SU-DHL-6 (cell line): Measurements from ENCODE around the gene CD8B.

ENCODE experiments used
- H2AFZ ChIP-seq: fragments of 200-600 bp; sonication (generic); 2 replicates; pipeline ENCODE4 v1.6.1; 2014; ENCODE audit warnings: low read depth, mild to moderate bottlenecking, moderate library complexity, mixed read lengths, antibody characterized with exemption, low read length; ENCODE audit not compliant: severe bottlenecking
- H3F3A ChIP-seq: fragments of 200-600 bp; shearing (Covaris generic); 2 replicates; pipeline ENCODE4 v1.6.0; 2016; ENCODE audit warnings: antibody characterized with exemption, mild to moderate bottlenecking; ENCODE audit not compliant: insufficient read depth
- H3K27ac ChIP-seq: fragments of 200-600 bp; sonication (generic); 2 replicates; pipeline ENCODE4 v1.5.1; 2016; ENCODE audit warnings: low read depth, mild to moderate bottlenecking, low read length, moderate library complexity, mixed read lengths
- H3K27me3 ChIP-seq: fragments of 200-600 bp; sonication (generic), shearing (Covaris generic); 2 replicates; pipeline ENCODE4 v1.6.0; 2014; ENCODE audit warnings: mild to moderate bottlenecking, low read length
- H3K36me3 ChIP-seq: fragments of 200-600 bp; sonication (generic); 2 replicates; pipeline ENCODE4 v1.6.1; 2014; ENCODE audit warnings: mild to moderate bottlenecking, low read length, mixed read lengths
- H3K4me2 ChIP-seq: fragments of 300-600, 200-600 bp; shearing (Covaris generic), sonication (generic); 2 replicates; pipeline ENCODE4 v1.6.0; 2014; ENCODE audit warnings: low read length, low read depth, mild to moderate bottlenecking; ENCODE audit not compliant: poor library complexity, severe bottlenecking
- H3K4me3 ChIP-seq: fragments of 200-600 bp; sonication (generic); 2 replicates; pipeline ENCODE4 v1.5.1; 2014; ENCODE audit warnings: antibody characterized with exemption, low read length, mild to moderate bottlenecking, mixed read lengths; ENCODE audit not compliant: insufficient read depth, poor library complexity, severe bottlenecking
- H3K79me2 ChIP-seq: fragments of 200-600 bp; sonication (generic); 2 replicates; pipeline ENCODE4 v1.6.1; 2014; ENCODE audit warnings: mild to moderate bottlenecking, low read length, moderate library complexity; ENCODE audit not compliant: insufficient read depth
- H3K9ac ChIP-seq: fragments of 200-600 bp; sonication (generic); 2 replicates; pipeline ENCODE4 v1.7.0; 2014; ENCODE audit warnings: mild to moderate bottlenecking, low read length
- H3K9me2 ChIP-seq: fragments of 200-600 bp; sonication (generic); replicated peaks from 2 replicates; pipeline ENCODE4 v1.6.1; 2014; ENCODE audit warnings: low read length; ENCODE audit not compliant: insufficient read depth
- H3K9me3 ChIP-seq: fragments of 200-600 bp; sonication (generic); 2 replicates; pipeline ENCODE4 v1.6.1; 2014; ENCODE audit warnings: low read length, mixed read lengths; ENCODE audit not compliant: insufficient read depth
- H4K20me1 ChIP-seq: fragments of 200-600 bp; sonication (generic); 2 replicates; pipeline ENCODE4 v1.6.1; 2014; ENCODE audit warnings: low read depth, mild to moderate bottlenecking, antibody characterized with exemption, low read length, moderate library complexity, mixed read lengths
- EZH2phosphoT487 ChIP-seq: fragments of 200-600 bp; sonication (generic), shearing (Covaris generic); conservative IDR thresholded peaks from 2 replicates; pipeline ENCODE4 v1.6.1; 2018; ENCODE audit warnings: mild to moderate bottlenecking, antibody characterized with exemption, low read length, moderate library complexity, mixed read lengths
- TF ChIP-seq, protein P1 (sequence below): fragments of 200-600 bp; sonication (generic); IDR thresholded peaks from one replicate; pipeline ENCODE4 v1.5.1; 2017; ENCODE audit warnings: antibody characterized with exemption, mild to moderate bottlenecking, low read length, moderate library complexity; ENCODE audit not compliant: insufficient read depth, poor library complexity, severe bottlenecking

CD8B gene

DNA sequence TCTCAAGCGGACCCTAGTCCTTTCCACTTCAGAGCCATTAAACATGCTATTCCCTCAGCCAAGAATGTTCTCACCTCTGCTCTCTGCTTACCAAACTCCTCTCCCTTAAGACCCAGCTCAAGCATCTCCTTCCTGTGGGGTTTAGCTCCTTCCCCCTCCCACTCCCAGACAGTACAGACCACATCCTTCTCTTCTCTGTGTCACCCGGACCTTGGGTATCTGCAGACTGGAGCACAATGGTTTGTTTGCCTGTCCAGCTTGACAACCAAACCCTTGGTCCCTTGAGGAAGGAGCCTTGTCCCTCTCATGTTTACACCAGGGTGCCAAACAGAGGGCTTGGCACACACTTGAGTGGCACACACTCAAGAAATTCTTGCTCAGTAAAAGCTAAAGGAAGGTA is 66.8 kb downstream of the CD8B start:
- Histone ChIP-seq H3K79me2 (no peaks in the 10 kb centered on the region), H3K4me3 (no peak overlapping the region), H3K9me3 (peaks cover 20% of the 10 kb centered on the region; the same call in 1 of the 2 replicates), H3K27ac (no peak overlapping the region), H3K4me2 (no peak overlapping the region), H3K9me2 (no peaks in the 10 kb centered on the region), H3K9ac (no peak overlapping the region), H2AFZ (no peak overlapping the region), H4K20me1 (no peaks in the 10 kb centered on the region), H3K27me3 (no peaks in the 10 kb centered on the region), H3F3A (no peaks in the 10 kb centered on the region), H3K36me3 (no peaks in the 10 kb centered on the region)
- TF ChIP-seq, protein P1, sequence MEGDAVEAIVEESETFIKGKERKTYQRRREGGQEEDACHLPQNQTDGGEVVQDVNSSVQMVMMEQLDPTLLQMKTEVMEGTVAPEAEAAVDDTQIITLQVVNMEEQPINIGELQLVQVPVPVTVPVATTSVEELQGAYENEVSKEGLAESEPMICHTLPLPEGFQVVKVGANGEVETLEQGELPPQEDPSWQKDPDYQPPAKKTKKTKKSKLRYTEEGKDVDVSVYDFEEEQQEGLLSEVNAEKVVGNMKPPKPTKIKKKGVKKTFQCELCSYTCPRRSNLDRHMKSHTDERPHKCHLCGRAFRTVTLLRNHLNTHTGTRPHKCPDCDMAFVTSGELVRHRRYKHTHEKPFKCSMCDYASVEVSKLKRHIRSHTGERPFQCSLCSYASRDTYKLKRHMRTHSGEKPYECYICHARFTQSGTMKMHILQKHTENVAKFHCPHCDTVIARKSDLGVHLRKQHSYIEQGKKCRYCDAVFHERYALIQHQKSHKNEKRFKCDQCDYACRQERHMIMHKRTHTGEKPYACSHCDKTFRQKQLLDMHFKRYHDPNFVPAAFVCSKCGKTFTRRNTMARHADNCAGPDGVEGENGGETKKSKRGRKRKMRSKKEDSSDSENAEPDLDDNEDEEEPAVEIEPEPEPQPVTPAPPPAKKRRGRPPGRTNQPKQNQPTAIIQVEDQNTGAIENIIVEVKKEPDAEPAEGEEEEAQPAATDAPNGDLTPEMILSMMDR, result no peak
- TF ChIP-seq EZH2phosphoT487, result no peak

DNA sequence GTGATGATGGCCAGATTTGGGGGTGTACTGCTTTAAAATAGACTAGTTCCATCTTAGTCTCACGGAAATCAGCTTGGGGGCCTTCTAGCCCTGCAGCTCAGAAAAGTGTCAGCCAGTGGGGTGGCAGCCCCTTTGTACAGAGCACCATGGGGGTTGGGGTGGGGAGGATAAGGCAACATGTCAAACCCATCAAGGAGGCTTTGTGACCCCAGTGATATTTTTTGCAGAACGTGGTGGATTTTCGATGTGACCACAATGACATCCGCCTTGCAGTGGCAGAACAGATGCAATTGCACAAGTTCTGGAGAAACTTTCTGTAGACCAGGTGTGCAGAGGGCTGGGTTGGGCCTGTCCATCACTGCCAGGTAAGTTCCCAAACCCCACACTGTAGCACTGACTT is 67.9 kb downstream of the CD8B start:
- no peaks in the 10 kb centered on the region for H3K79me2 ChIP-seq
- H3K4me2 ChIP-seq, result no peak overlapping the region
- H3K9me2 ChIP-seq, result no peaks in the 10 kb centered on the region
- no peak overlapping the region for H3K9ac ChIP-seq
- H4K20me1 ChIP-seq, result no peaks in the 10 kb centered on the region
- H3K27me3 ChIP-seq, result no peaks in the 10 kb centered on the region
- no peak overlapping the region for H2AFZ ChIP-seq
- TF ChIP-seq, protein P1, result no peak
- TF ChIP-seq EZH2phosphoT487, result no peak
- H3F3A ChIP-seq, result no peaks in the 10 kb centered on the region
- H3K9me3 ChIP-seq, result peaks cover 20% of the 10 kb centered on the region; the same call in 1 of the 2 replicates
- H3K36me3 ChIP-seq, result no peaks in the 10 kb centered on the region
- H3K4me3 ChIP-seq, result no peak overlapping the region
- H3K27ac ChIP-seq, result no peak overlapping the region

DNA sequence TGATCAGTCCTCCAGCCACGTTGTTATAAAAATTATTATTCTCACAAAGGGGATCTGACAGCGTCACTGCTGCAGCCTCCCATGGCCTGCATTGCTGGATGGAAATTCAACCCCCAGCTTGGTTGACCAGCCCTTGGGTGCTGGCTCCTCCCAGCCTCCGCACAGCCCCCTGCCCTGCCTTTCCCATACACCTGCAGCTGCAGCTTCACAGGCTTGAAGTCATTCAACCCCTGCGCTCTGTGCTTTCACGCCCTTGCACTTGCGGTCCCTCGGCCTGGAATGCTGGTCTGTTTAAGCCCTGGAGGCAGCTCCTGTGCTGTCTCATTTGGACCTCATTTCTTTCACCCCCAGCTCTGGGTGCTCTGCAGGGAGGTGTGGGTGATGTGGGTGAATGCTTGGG is 70.1 kb downstream of the CD8B start:
- no peak overlapping the region for H3K9ac ChIP-seq
- no peaks in the 10 kb centered on the region for H3K79me2 ChIP-seq
- TF ChIP-seq EZH2phosphoT487, result no peak
- TF ChIP-seq, protein P1, result no peak
- H2AFZ ChIP-seq, result no peak overlapping the region
- H3K4me3 ChIP-seq, result no peak overlapping the region
- H3K27ac ChIP-seq, result no peak overlapping the region
- H3F3A ChIP-seq, result no peaks in the 10 kb centered on the region
- no peaks in the 10 kb centered on the region for H4K20me1 ChIP-seq
- no peaks in the 10 kb centered on the region for H3K9me2 ChIP-seq
- no peaks in the 10 kb centered on the region for H3K27me3 ChIP-seq
- H3K9me3 ChIP-seq, result peaks cover 12% of the 10 kb centered on the region; the same call in 1 of the 2 replicates
- H3K4me2 ChIP-seq, result no peak overlapping the region
- no peaks in the 10 kb centered on the region for H3K36me3 ChIP-seq
